A549 (cell line): ENCODE measurements around the gene RAD23B. TPM values are rescaled to one million over a fixed set of nuclear protein-coding genes. Genes with fewer than 3 reads are reported as not detected.
A peak's percentile ranks its signal among the peaks of the same experiment; 100 is the strongest.

Experiments used
- ATAC-seq, 2 experiments: fragments of 200-7000 bp in 1 of 2; fragments of >200 bp in 1 of 2; cut with Nextera tagmentation in 1 of 2; cut with Tn5 transposase in 1 of 2; 3 replicates each; pipeline versions ENCODE4 v1.8.0 to v1.9.1; 2018 to 2020; ENCODE audit warnings: mild to moderate bottlenecking in 1 of 2, moderate library complexity in 1 of 2
- CTCF ChIA-PET: fragments of 300-600 bp; sonication (Branson Sonifier 250); formaldehyde crosslinking; extraction: SDS; loops from one replicate; lab custom pipeline; 2021; ENCODE audit warnings: antibody characterized with exemption, inconsistent platforms; lab: Yijun Ruan, JAX
- POLR2A ChIA-PET: fragments of 350-600 bp; formaldehyde crosslinking; extraction: SDS; loops from one replicate; lab custom pipeline; 2021; ENCODE audit warnings: antibody characterized with exemption, inconsistent platforms; lab: Yijun Ruan, JAX
- DNase-seq, 2 experiments: peaks; one replicate each; pipeline versions ENCODE4 v3.0.0 to v3.0.0-alpha.2; 2011 to 2016; ENCODE audit warnings: low read depth in 1 of 2, low spot score in 1 of 2
- FAIRE-seq: peaks from 2 replicates; lab custom pipeline; 2011; peaks lifted over from hg19 to GRCh38; lab: Jason Lieb, UNC
- H3K27ac ChIP-seq, 2 experiments: fragments of >200 bp; sonication (Bioruptor Twin); formaldehyde crosslinking; 3 replicates each; pipeline ENCODE4 v1.5.1; 2016 to 2017
- H3K4me1 ChIP-seq: fragments of >200 bp; sonication (Bioruptor Twin); formaldehyde crosslinking; 3 replicates; pipeline ENCODE4 v1.6.1; 2016
- H3K4me2 ChIP-seq: fragments of >200 bp; sonication (Bioruptor Twin); formaldehyde crosslinking; 3 replicates; pipeline ENCODE4 v1.6.1; 2016
- H3K4me3 ChIP-seq: fragments of >200 bp; sonication (Bioruptor Twin); formaldehyde crosslinking; 3 replicates; pipeline ENCODE4 v1.5.1; 2016
- H3K9me3 ChIP-seq: fragments of >200 bp; sonication (Bioruptor Twin); formaldehyde crosslinking; 3 replicates; pipeline ENCODE4 v1.6.1; 2016
- BHLHE40 ChIP-seq: IDR thresholded peaks from 2 replicates; pipeline ENCODE4 v1.6.1; 2012; ENCODE audit warnings: low read depth, low read length, inconsistent platforms
- CBX8 ChIP-seq: fragments of 200-600 bp; sonication (generic); IDR thresholded peaks from 2 replicates; pipeline ENCODE4 v1.6.1; 2016
- CEBPB ChIP-seq, 2 experiments: fragments of >200 bp in 1 of 2; sonication (Bioruptor Twin) in 1 of 2; formaldehyde crosslinking in 1 of 2; IDR thresholded peaks; 2 replicates each; pipeline ENCODE4 v1.6.1; 2012 to 2016
- ESRRA ChIP-seq: fragments of 150-350 bp; IDR thresholded peaks from 2 replicates; pipeline ENCODE4 v1.6.1; 2014; ENCODE audit warnings: mild to moderate bottlenecking, low read length, borderline replicate concordance
- FOSB ChIP-seq: fragments of 250-450 bp; sonication (Bioruptor Pico); IDR thresholded peaks from 2 replicates; pipeline ENCODE4 v1.5.0; 2020; ENCODE audit warnings: mild to moderate bottlenecking, moderate library complexity
- FOSL2 ChIP-seq, 2 experiments: fragments of 450-650 bp in 1 of 2; fragments of >200 bp in 1 of 2; sonication (Bioruptor Twin) in 1 of 2; formaldehyde crosslinking; IDR thresholded peaks; 2 replicates each; pipeline versions ENCODE4 v1.5.0 to v1.6.1; 2016 to 2020; ENCODE audit warnings: mild to moderate bottlenecking in 1 of 2, moderate library complexity in 1 of 2
- HDAC2 ChIP-seq: fragments of 200-600 bp; sonication (generic); IDR thresholded peaks from 2 replicates; pipeline ENCODE4 v1.6.1; 2016
- HEYL ChIP-seq: fragments of 250-450 bp; sonication (Bioruptor Pico); IDR thresholded peaks from 2 replicates; pipeline ENCODE4 v1.8.0; 2021; ENCODE audit warnings: mild to moderate bottlenecking, moderate library complexity
- HOXB13 ChIP-seq: fragments of 250-450 bp; sonication (Bioruptor Pico); IDR thresholded peaks from 2 replicates; pipeline ENCODE4 v1.5.0; 2020; ENCODE audit warnings: low read depth, mild to moderate bottlenecking, moderate library complexity
- HOXB5 ChIP-seq: fragments of 250-450 bp; sonication (Bioruptor Pico); IDR thresholded peaks from 2 replicates; pipeline ENCODE4 v1.5.0; 2020; ENCODE audit warnings: mild to moderate bottlenecking, moderate library complexity
- KDM1A ChIP-seq: fragments of 200-600 bp; sonication (generic); IDR thresholded peaks from 2 replicates; pipeline ENCODE4 v1.6.1; 2016; ENCODE audit warnings: low read depth, mild to moderate bottlenecking
- MAFK ChIP-seq: fragments of 450-650 bp; IDR thresholded peaks from 2 replicates; pipeline ENCODE4 v1.6.1; 2014; ENCODE audit not compliant: partially characterized antibody
- MAZ ChIP-seq: fragments of 150-350 bp; IDR thresholded peaks from 2 replicates; pipeline ENCODE4 v1.6.1; 2014; ENCODE audit warnings: antibody characterized with exemption, low read depth, low read length, borderline replicate concordance
- MYC ChIP-seq: IDR thresholded peaks from 2 replicates; pipeline ENCODE4 v1.6.1; 2012; ENCODE audit warnings: mild to moderate bottlenecking, inconsistent platforms, low read length, improper control_type of control experiment, borderline replicate concordance
- POLR2AphosphoS2 ChIP-seq: conservative IDR thresholded peaks from 2 replicates; pipeline ENCODE4 v1.6.1; 2012; ENCODE audit warnings: low read length, improper control_type of control experiment, inconsistent platforms
- RAD21 ChIP-seq, 2 experiments: fragments of >200 bp in 1 of 2; sonication (Bioruptor Twin) in 1 of 2; formaldehyde crosslinking in 1 of 2; IDR thresholded peaks in 1 of 2; conservative IDR thresholded peaks in 1 of 2; 2 replicates in 1 of 2; 3 replicates in 1 of 2; pipeline ENCODE4 v1.6.1; 2012 to 2018; ENCODE audit warnings: inconsistent platforms in 1 of 2
- RFX5 ChIP-seq: fragments of 450-650 bp; IDR thresholded peaks from 2 replicates; pipeline ENCODE4 v1.7.1; 2014; ENCODE audit warnings: antibody characterized with exemption, mild to moderate bottlenecking, moderate library complexity
- ZC3H11A ChIP-seq: fragments of 450-650 bp; IDR thresholded peaks from 2 replicates; pipeline ENCODE4 v1.6.1; 2014; ENCODE audit warnings: antibody characterized with exemption, mild to moderate bottlenecking
- ZNF302 ChIP-seq: fragments of 250-450 bp; sonication (Bioruptor Pico); IDR thresholded peaks from 2 replicates; pipeline ENCODE4 v1.9.0; 2021; ENCODE audit warnings: inconsistent platforms, mild to moderate bottlenecking, moderate library complexity
- WGBS: methylation state at CpG from one replicate; pipeline ENCODE4 v1.1.6; 2017; ENCODE audit errors: missing lambda C conversion rate; 5-methylcytosine and 5-hydroxymethylcytosine counted together
- polyA plus RNA-seq, 4 experiments: library from polyadenylated mRNA; depleted of rRNA in 3 of 4; stranded (reverse); fragments of >200 nt; fragmentation: RNase III in 1 of 4; extraction: RNeasy Plus Mini Kit Qiagen cat#74134 plus additional on column Dnase treatment in 1 of 4; gene quantifications; 2 replicates in 3 of 4; 3 replicates in 1 of 4; pipeline ENCODE4 v1.2.3, GENCODE V29; 2011 to 2017
- TF ChIP-seq, protein P1 (sequence below): fragments of >200 bp; sonication (Bioruptor Twin); formaldehyde crosslinking; IDR thresholded peaks from 3 replicates; pipeline ENCODE4 v1.5.1; 2016
- TF ChIP-seq, protein P2 (sequence below): fragments of 450-650 bp; IDR thresholded peaks from 2 replicates; pipeline ENCODE4 v1.6.1; 2014; ENCODE audit warnings: antibody characterized with exemption
- TF ChIP-seq, protein P3 (sequence below): fragments of >200 bp; sonication (Bioruptor Twin); formaldehyde crosslinking; IDR thresholded peaks from 2 replicates; pipeline ENCODE4 v1.6.1; 2016
- TF ChIP-seq, protein P4 (sequence below): fragments of 200-600 bp; sonication (generic); IDR thresholded peaks from 2 replicates; pipeline ENCODE4 v1.6.1; 2016; ENCODE audit warnings: antibody characterized with exemption, mild to moderate bottlenecking, moderate library complexity
- TF ChIP-seq, protein P5 (sequence below): IDR thresholded peaks from 2 replicates; pipeline ENCODE4 v1.6.1; 2012; ENCODE audit warnings: low read depth, borderline replicate concordance
- TF ChIP-seq, protein P6 (sequence below): fragments of 250-450 bp; sonication (Bioruptor Pico); IDR thresholded peaks from 2 replicates; pipeline ENCODE4 v1.5.0; 2021; ENCODE audit warnings: mild to moderate bottlenecking, moderate library complexity, borderline replicate concordance

The RAD23B gene
- polyA plus RNA-seq, 2 of the 4 experiments (the other 2 are of a cell fraction), result 136 to 195 TPM

DNA sequence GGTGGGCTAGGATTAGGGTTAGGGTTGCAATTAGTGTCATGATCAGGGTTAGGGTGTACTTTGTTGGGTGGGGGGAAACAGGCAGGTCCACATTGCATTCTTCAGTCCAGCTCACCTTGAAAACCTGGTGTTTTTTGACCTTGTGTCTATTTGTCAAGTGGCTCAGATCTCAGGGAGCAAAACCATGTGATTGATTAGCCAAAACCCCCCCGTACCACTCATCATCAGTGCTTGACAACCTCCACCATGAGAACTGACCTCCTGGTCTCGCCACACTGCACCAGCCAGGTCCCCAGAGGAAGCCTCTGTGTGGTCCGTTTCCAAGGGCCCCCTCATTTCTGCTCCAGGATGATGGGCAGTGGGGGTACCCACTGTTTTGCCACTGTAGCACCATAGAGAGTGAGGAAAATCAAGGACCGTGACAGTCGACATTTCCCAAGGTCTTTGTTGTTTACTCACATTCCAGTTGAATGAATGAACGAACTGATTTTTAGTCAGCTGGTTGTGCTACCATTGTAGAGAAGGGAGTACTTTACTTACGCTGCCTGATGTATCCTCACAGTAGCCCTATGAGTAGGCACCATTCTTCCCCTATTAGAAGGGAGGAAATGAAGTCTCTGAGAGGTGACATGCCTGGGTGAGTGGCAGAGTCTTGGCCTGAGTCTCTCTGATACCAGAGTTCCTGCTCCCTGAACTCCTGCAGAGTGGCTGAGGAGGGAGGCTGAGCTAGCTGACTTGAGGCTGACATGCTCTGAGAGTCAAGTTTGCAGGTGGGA is 84.8 kb downstream of the RAD23B start (continued):
- TF ChIP-seq, protein P1, sequence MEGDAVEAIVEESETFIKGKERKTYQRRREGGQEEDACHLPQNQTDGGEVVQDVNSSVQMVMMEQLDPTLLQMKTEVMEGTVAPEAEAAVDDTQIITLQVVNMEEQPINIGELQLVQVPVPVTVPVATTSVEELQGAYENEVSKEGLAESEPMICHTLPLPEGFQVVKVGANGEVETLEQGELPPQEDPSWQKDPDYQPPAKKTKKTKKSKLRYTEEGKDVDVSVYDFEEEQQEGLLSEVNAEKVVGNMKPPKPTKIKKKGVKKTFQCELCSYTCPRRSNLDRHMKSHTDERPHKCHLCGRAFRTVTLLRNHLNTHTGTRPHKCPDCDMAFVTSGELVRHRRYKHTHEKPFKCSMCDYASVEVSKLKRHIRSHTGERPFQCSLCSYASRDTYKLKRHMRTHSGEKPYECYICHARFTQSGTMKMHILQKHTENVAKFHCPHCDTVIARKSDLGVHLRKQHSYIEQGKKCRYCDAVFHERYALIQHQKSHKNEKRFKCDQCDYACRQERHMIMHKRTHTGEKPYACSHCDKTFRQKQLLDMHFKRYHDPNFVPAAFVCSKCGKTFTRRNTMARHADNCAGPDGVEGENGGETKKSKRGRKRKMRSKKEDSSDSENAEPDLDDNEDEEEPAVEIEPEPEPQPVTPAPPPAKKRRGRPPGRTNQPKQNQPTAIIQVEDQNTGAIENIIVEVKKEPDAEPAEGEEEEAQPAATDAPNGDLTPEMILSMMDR, result no peak
- TF ChIP-seq HOXB13 (CRISPR knock-in tag) (no peak), MAZ (no peak), FOSL2 (IDR thresholded peaks at IDR 0.05) (no peak), FOSL2 (CRISPR knock-in tag; IDR thresholded peaks at IDR 0.05) (no peak)

DNA sequence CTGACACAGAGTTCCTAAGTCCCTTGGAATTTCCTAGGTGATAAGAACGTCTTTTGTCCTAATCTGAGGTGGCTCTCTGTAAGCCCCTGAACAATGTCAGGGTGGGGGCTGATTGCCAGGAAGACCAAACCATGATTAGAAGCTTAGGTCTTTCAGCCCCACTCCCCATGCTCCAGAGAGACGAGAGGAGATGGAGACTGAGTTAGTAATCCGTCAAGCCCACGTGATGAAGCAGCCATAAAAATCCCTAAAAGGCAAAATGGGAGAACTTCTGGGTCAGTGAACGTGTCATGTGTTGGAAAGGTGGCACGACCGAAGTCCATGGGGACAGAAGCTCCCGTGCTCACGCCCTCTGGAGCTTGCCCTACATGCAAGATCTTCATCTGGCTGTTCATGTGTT is 85.6 kb downstream of the RAD23B start:
- no peak for TF ChIP-seq ESRRA
- no peak for TF ChIP-seq FOSL2 (IDR thresholded peaks at IDR 0.05)
- no peak for TF ChIP-seq FOSL2 (CRISPR knock-in tag; IDR thresholded peaks at IDR 0.05)
- no peak for TF ChIP-seq MYC
- TF ChIP-seq HEYL (CRISPR knock-in tag), result no peak
- no peak for TF ChIP-seq ZC3H11A
- no peak for TF ChIP-seq BHLHE40
- TF ChIP-seq CEBPB (IDR thresholded peaks at IDR 0.05), result no peak
- no peak for TF ChIP-seq RAD21 (conservative IDR thresholded peaks at IDR 0.05 in 1 of 2, IDR thresholded peaks at IDR 0.05 in 1 of 2)
- TF ChIP-seq ZNF302, result no peak
- TF ChIP-seq, protein P2, sequence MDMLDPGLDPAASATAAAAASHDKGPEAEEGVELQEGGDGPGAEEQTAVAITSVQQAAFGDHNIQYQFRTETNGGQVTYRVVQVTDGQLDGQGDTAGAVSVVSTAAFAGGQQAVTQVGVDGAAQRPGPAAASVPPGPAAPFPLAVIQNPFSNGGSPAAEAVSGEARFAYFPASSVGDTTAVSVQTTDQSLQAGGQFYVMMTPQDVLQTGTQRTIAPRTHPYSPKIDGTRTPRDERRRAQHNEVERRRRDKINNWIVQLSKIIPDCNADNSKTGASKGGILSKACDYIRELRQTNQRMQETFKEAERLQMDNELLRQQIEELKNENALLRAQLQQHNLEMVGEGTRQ, result no peak
- no peak for TF ChIP-seq RFX5
- TF ChIP-seq, protein P3, sequence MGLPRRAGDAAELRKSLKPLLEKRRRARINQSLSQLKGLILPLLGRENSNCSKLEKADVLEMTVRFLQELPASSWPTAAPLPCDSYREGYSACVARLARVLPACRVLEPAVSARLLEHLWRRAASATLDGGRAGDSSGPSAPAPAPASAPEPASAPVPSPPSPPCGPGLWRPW, result no peak
- TF ChIP-seq FOSB (CRISPR knock-in tag), result no peak
- CTCF ChIA-PET, result interaction anchor here (1.7 kb wide), 1 partner anchor 28 kb away, joined by 5 read pairs; no protein-coding TSS in a partner anchor
- H3K4me1 ChIP-seq, result no peaks in the 10 kb centered on the region
- 58% methylated on average over 9 of the region's 9 CpGs for WGBS
- no peak for ATAC-seq
- no peak overlapping the region for H3K4me2 ChIP-seq
- no peak overlapping the region for H3K27ac ChIP-seq
- H3K9me3 ChIP-seq, result no peaks in the 10 kb centered on the region
- no peak overlapping the region for H3K4me3 ChIP-seq
- no peak for DNase-seq
- no peak for FAIRE-seq
- POLR2A ChIA-PET, result no interaction called here

DNA sequence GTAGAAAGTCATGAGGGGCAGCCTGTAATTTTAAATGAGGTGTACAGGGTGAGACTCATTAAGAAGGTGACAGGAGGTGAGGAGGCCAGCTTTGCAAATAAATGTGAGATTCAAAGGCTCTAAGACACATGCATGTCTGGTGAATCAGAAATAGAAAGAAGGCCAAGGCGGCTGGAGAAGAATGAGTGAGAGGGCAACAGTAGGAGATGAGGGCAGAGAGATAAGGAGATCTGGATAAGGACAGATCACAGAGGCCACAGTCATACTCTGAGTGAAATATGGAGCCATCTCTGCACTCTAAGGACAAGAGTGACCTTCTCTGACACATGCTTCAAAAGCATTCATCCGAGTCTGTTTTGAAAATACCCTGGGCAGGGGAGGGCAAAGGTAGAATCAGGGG is 90.7 kb downstream of the RAD23B start:
- 16% methylated on average over 2 of the region's 2 CpGs for WGBS
- Histone ChIP-seq H3K4me2 (no peak overlapping the region), H3K4me1 (no peaks in the 10 kb centered on the region), H3K4me3 (no peak overlapping the region), H3K27ac (no peak overlapping the region), H3K9me3 (no peaks in the 10 kb centered on the region)
- ChIA-PET POLR2A (no interaction called here), CTCF (no interaction called here)
- no peak for FAIRE-seq
- peak in 1 of 2 experiments; percentile 27; a peak in 1 of 6 replicates for ATAC-seq
- no peak for DNase-seq
- TF ChIP-seq CBX8 (no peak), MAFK (no peak), KDM1A (no peak), FOSB (CRISPR knock-in tag) (no peak), HDAC2 (no peak), ESRRA (no peak), ZC3H11A (no peak), POLR2AphosphoS2 (no peak), HOXB5 (no peak)
- TF ChIP-seq, protein P4, sequence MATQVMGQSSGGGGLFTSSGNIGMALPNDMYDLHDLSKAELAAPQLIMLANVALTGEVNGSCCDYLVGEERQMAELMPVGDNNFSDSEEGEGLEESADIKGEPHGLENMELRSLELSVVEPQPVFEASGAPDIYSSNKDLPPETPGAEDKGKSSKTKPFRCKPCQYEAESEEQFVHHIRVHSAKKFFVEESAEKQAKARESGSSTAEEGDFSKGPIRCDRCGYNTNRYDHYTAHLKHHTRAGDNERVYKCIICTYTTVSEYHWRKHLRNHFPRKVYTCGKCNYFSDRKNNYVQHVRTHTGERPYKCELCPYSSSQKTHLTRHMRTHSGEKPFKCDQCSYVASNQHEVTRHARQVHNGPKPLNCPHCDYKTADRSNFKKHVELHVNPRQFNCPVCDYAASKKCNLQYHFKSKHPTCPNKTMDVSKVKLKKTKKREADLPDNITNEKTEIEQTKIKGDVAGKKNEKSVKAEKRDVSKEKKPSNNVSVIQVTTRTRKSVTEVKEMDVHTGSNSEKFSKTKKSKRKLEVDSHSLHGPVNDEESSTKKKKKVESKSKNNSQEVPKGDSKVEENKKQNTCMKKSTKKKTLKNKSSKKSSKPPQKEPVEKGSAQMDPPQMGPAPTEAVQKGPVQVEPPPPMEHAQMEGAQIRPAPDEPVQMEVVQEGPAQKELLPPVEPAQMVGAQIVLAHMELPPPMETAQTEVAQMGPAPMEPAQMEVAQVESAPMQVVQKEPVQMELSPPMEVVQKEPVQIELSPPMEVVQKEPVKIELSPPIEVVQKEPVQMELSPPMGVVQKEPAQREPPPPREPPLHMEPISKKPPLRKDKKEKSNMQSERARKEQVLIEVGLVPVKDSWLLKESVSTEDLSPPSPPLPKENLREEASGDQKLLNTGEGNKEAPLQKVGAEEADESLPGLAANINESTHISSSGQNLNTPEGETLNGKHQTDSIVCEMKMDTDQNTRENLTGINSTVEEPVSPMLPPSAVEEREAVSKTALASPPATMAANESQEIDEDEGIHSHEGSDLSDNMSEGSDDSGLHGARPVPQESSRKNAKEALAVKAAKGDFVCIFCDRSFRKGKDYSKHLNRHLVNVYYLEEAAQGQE, result no peak
- TF ChIP-seq, protein P5, sequence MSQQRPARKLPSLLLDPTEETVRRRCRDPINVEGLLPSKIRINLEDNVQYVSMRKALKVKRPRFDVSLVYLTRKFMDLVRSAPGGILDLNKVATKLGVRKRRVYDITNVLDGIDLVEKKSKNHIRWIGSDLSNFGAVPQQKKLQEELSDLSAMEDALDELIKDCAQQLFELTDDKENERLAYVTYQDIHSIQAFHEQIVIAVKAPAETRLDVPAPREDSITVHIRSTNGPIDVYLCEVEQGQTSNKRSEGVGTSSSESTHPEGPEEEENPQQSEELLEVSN, result no peak
- TF ChIP-seq, protein P6, sequence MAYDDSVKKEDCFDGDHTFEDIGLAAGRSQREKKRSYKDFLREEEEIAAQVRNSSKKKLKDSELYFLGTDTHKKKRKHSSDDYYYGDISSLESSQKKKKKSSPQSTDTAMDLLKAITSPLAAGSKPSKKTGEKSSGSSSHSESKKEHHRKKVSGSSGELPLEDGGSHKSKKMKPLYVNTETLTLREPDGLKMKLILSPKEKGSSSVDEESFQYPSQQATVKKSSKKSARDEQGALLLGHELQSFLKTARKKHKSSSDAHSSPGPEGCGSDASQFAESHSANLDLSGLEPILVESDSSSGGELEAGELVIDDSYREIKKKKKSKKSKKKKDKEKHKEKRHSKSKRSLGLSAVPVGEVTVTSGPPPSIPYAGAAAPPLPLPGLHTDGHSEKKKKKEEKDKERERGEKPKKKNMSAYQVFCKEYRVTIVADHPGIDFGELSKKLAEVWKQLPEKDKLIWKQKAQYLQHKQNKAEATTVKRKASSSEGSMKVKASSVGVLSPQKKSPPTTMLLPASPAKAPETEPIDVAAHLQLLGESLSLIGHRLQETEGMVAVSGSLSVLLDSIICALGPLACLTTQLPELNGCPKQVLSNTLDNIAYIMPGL, result no peak
